HUES48 (cell line): ENCODE data around the gene TARS1.

ENCODE experiments used
- H3K27ac ChIP-seq: one replicate; pipeline ENCODE4 v1.7.0; 2013; ENCODE audit warnings: low read depth, low read length, inconsistent platforms
- H3K27me3 ChIP-seq: 2 replicates; pipeline ENCODE4 v1.6.1; 2013; ENCODE audit warnings: mild to moderate bottlenecking, low read length; ENCODE audit not compliant: control insufficient read depth, insufficient read depth
- H3K36me3 ChIP-seq: 2 replicates; pipeline ENCODE4 v1.6.1; 2013; ENCODE audit warnings: low read length; ENCODE audit not compliant: control insufficient read depth, insufficient read depth
- H3K4me1 ChIP-seq: 2 replicates; pipeline ENCODE4 v1.6.1; 2013; ENCODE audit warnings: mild to moderate bottlenecking, low read length; ENCODE audit not compliant: control insufficient read depth, insufficient read depth
- H3K4me3 ChIP-seq: 2 replicates; pipeline ENCODE4 v1.5.1; 2013; ENCODE audit warnings: mild to moderate bottlenecking, low read depth, low read length
- H3K9ac ChIP-seq: 2 replicates; pipeline ENCODE4 v1.6.1; 2013; ENCODE audit warnings: mild to moderate bottlenecking, low read depth, low read length, moderate library complexity
- H3K9me3 ChIP-seq: 2 replicates; pipeline ENCODE4 v1.6.1; 2013; ENCODE audit warnings: low read length; ENCODE audit not compliant: control insufficient read depth, insufficient read depth

Gene TARS1

GRCh38 chr5:33516421-33516820 is 75.7 kb downstream of the TARS1 start:
- H3K36me3 ChIP-seq: no peaks in the 10 kb centered on the region
- H3K4me1 ChIP-seq: no peaks in the 10 kb centered on the region
- H3K9me3 ChIP-seq: peaks cover 3% of the 10 kb centered on the region
- H3K9ac ChIP-seq: no peak overlapping the region
- no peak overlapping the region for H3K27ac ChIP-seq
- no peak overlapping the region for H3K4me3 ChIP-seq
- H3K27me3 ChIP-seq: no peaks in the 10 kb centered on the region
